B cell (primary cell): ENCODE data around the gene BRI3. TPM values are rescaled to one million over a fixed set of nuclear protein-coding genes. Genes with fewer than 3 reads are reported as not detected.

Experiments used
- ATAC-seq: fragments of 200-7000 bp; cut with Tn5 transposase; one replicate; pipeline ENCODE4 v1.10.0; 2021; ENCODE audit warnings: low read depth, mild to moderate bottlenecking, moderate number of reproducible peaks, moderate library complexity
- CTCF ChIA-PET: fragments of 350-600 bp; sonication (Branson Sonifier 250); formaldehyde crosslinking; loops from one replicate; lab custom pipeline; 2021; ENCODE audit warnings: antibody characterized with exemption, inconsistent platforms; lab: Charles Lee
- POLR2A ChIA-PET: fragments of 350-600 bp; sonication (Branson Sonifier 250); formaldehyde crosslinking; loops from one replicate; lab custom pipeline; 2021; ENCODE audit warnings: antibody characterized with exemption; lab: Charles Lee
- DNase-seq: peaks from one replicate; pipeline ENCODE4 v3.0.0; 2013
- H2AFZ ChIP-seq: 2 replicates; pipeline ENCODE4 v1.6.1; 2012; ENCODE audit warnings: mild to moderate bottlenecking, low read depth, low read length; ENCODE audit not compliant: insufficient read depth, poor library complexity, severe bottlenecking
- H3K27ac ChIP-seq, 2 donors: 1 replicate in 1 of 2; 2 replicates in 1 of 2; pipeline ENCODE4 v1.5.1; 2012 to 2013; ENCODE audit warnings: low read length in 2 of 2, mild to moderate bottlenecking in 2 of 2, moderate library complexity in 1 of 2
- H3K27me3 ChIP-seq, 4 experiments: fragments of 200-600 bp in 1 of 4; sonication (generic) in 1 of 4; replicated peaks in 1 of 4; 1 replicate in 2 of 4; 2 replicates in 2 of 4; pipeline versions ENCODE4 v1.6.1 to v1.7.0; 2013 to 2016; ENCODE audit warnings: low read length in 3 of 4, mild to moderate bottlenecking in 2 of 4, mixed read lengths in 1 of 4, moderate library complexity in 1 of 4; ENCODE audit not compliant: insufficient read depth in 4 of 4, control insufficient read depth in 3 of 4; ENCODE audit errors: control extremely low read depth in 1 of 4
- H3K36me3 ChIP-seq, 2 experiments: replicated peaks in 1 of 2; 1 replicate in 1 of 2; 2 replicates in 1 of 2; pipeline versions ENCODE4 v1.6.1 to v1.7.1; 2013; ENCODE audit warnings: low read length in 1 of 2; ENCODE audit not compliant: insufficient read depth in 2 of 2, control insufficient read depth in 1 of 2; ENCODE audit errors: control extremely low read depth in 1 of 2, extremely low read depth in 1 of 2
- H3K4me1 ChIP-seq, 2 donors: fragments of 200-600 bp in 1 of 2; sonication (generic) in 1 of 2; 1 replicate in 1 of 2; 2 replicates in 1 of 2; pipeline versions ENCODE4 v1.5.1 to v1.6.1; 2013 to 2017; ENCODE audit warnings: low read length in 2 of 2; ENCODE audit not compliant: control insufficient read depth in 2 of 2, insufficient read depth in 2 of 2
- H3K4me2 ChIP-seq: replicated peaks from 2 replicates; pipeline ENCODE3; 2012; ENCODE audit warnings: mild to moderate bottlenecking, low read depth, low read length; ENCODE audit not compliant: poor library complexity, severe bottlenecking
- H3K4me3 ChIP-seq, 5 experiments: fragments of 200-600 bp in 1 of 5; sonication (generic) in 1 of 5; 1 replicate in 3 of 5; 2 replicates in 2 of 5; pipeline versions ENCODE4 v1.5.1 to v1.7.0; 2011 to 2016; ENCODE audit warnings: low read length in 4 of 5, mild to moderate bottlenecking in 4 of 5, low read depth in 2 of 5, control low read depth in 1 of 5, moderate library complexity in 1 of 5; ENCODE audit not compliant: insufficient read depth in 1 of 5; ENCODE audit errors: control extremely low read depth in 1 of 5, extremely low read depth in 1 of 5
- H3K79me2 ChIP-seq: fragments of 200-600 bp; sonication (generic); one replicate; pipeline ENCODE4 v1.6.0; 2016; ENCODE audit warnings: low read length; ENCODE audit not compliant: control insufficient read depth, insufficient read depth
- H3K9ac ChIP-seq: fragments of 200-600 bp; sonication (generic); 2 replicates; pipeline ENCODE4 v1.6.1; 2017; ENCODE audit warnings: mild to moderate bottlenecking, low read length, moderate library complexity
- H3K9me3 ChIP-seq, 3 donors: one replicate each; pipeline versions ENCODE4 v1.6.1 to v1.7.1; 2013; ENCODE audit warnings: low read length in 2 of 3; ENCODE audit not compliant: control insufficient read depth in 2 of 3, insufficient read depth in 1 of 3; ENCODE audit errors: control extremely low read depth in 1 of 3
- H4K20me1 ChIP-seq: 2 replicates; pipeline ENCODE4 v1.6.0; 2012; ENCODE audit warnings: mild to moderate bottlenecking, low read length; ENCODE audit not compliant: insufficient read depth, control insufficient read depth, poor library complexity, severe bottlenecking
- H3K27ac Mint-ChIP-seq: one replicate; pipeline ENCODE4 v1.8.0; 2021; ENCODE audit warnings: mixed read lengths
- H3K27me3 Mint-ChIP-seq: one replicate; pipeline ENCODE4 v1.8.0; 2021; ENCODE audit warnings: mixed read lengths
- H3K4me1 Mint-ChIP-seq: one replicate; pipeline ENCODE4 v1.8.0; 2021; ENCODE audit warnings: mixed read lengths
- H3K4me3 Mint-ChIP-seq: one replicate; pipeline ENCODE4 v1.8.0; 2021; ENCODE audit warnings: mixed read lengths
- H3K9me3 Mint-ChIP-seq: one replicate; pipeline ENCODE4 v1.8.0; 2022; ENCODE audit warnings: mixed read lengths; ENCODE audit not compliant: insufficient read depth
- CTCF ChIP-seq: fragments of 200-600 bp; IDR thresholded peaks from one replicate; pipeline ENCODE4 v1.8.0; 2022; ENCODE audit warnings: antibody characterized with exemption, mild to moderate bottlenecking
- EZH2 ChIP-seq: IDR thresholded peaks from 2 replicates; pipeline ENCODE4 v1.6.1; 2012; ENCODE audit warnings: borderline replicate concordance, low read depth, mild to moderate bottlenecking, moderate library complexity, low read length; ENCODE audit not compliant: insufficient read depth, poor library complexity, severe bottlenecking
- WGBS: methylation state at CpG from one replicate; pipeline ENCODE4 v1.1.5; 2013; ENCODE audit warnings: missing lambda C conversion rate; ENCODE audit not compliant: insufficient coverage; 5-methylcytosine and 5-hydroxymethylcytosine counted together
- intact Hi-C: fragments of 100-400 bp; cut with micrococcal nuclease; formaldehyde crosslinking; loops from one replicate; pipeline ENCODE4 v1.10.0; 2022
- polyA plus RNA-seq: library from polyadenylated mRNA; depleted of rRNA; stranded (reverse); fragments of >200 nt; gene quantifications from 2 replicates; pipeline ENCODE4 v1.2.3, GENCODE V29; 2012
- total RNA-seq, 2 donors: library from RNA; stranded (reverse); fragments of 120-200 nt in 1 of 2; gene quantifications; 1 replicate in 1 of 2; 2 replicates in 1 of 2; pipeline versions ENCODE4 v1.2.3 to v1.2.4, GENCODE V29; 2013 to 2022

Gene BRI3
- total and polyA plus RNA-seq, 2 donors (not counting 1 experiment from before 2014, with no cell fraction given): 21.6 to 86.7 TPM

GRCh38 chr7:98321301-98321700, 39.8 kb downstream of the BRI3 start:
- TF ChIP-seq CTCF (no peak), EZH2 (no peak)
- H3K27me3 ChIP-seq: peaks cover 0 to 26% (median 16%) of the 10 kb centered on the region in 4 experiments
- intact Hi-C loops: no loop called here
- ChIA-PET POLR2A (no interaction called here), CTCF (no interaction called here)
- H3K9me3 Mint-ChIP-seq: no peaks in the 10 kb centered on the region
- H3K4me2 ChIP-seq: no peak overlapping the region
- DNase-seq: no peak
- no peak overlapping the region for H3K9ac ChIP-seq
- H3K4me1 ChIP-seq: peaks cover 0 to 2% of the 10 kb centered on the region in 2 donors
- H3K27ac Mint-ChIP-seq: no peak overlapping the region
- H3K4me3 ChIP-seq: no peak overlapping the region
- no peaks in the 10 kb centered on the region for H4K20me1 ChIP-seq
- no peak overlapping the region for H3K27ac ChIP-seq
- peaks cover 13% of the 10 kb centered on the region for H3K4me1 Mint-ChIP-seq
- peaks cover 0 to 4% (median 0%) of the 10 kb centered on the region in 3 donors for H3K9me3 ChIP-seq
- H3K79me2 ChIP-seq: no peaks in the 10 kb centered on the region
- 84% methylated on average over 4 of the region's 10 CpGs for WGBS
- peaks cover 46% of the 10 kb centered on the region for H3K27me3 Mint-ChIP-seq
- H2AFZ ChIP-seq: no peak overlapping the region
- ATAC-seq: no peak
- H3K4me3 Mint-ChIP-seq: no peak overlapping the region
- H3K36me3 ChIP-seq: no peaks in the 10 kb centered on the region

- no peak overlapping the region for H3K27ac ChIP-seq
- peaks cover 0 to 4% (median 0%) of the 10 kb centered on the region in 3 donors for H3K9me3 ChIP-seq
- Mint-ChIP-seq H3K27me3 (peaks cover 36% of the 10 kb centered on the region), H3K9me3 (no peaks in the 10 kb centered on the region), H3K4me3 (no peak overlapping the region), H3K27ac (no peak overlapping the region), H3K4me1 (peaks cover 3% of the 10 kb centered on the region)
- H4K20me1 ChIP-seq: no peaks in the 10 kb centered on the region
- no peak overlapping the region for H2AFZ ChIP-seq
- H3K4me1 ChIP-seq: no peaks in the 10 kb centered on the region
- TF ChIP-seq CTCF (no peak), EZH2 (no peak)
- no peak overlapping the region for H3K4me2 ChIP-seq
- H3K9ac ChIP-seq: no peak overlapping the region
- ATAC-seq (no peak), DNase-seq (no peak)
- H3K27me3 ChIP-seq: peaks cover 0 to 20% (median 8%) of the 10 kb centered on the region in 4 experiments
- intact Hi-C loops: no loop called here
- 85% methylated on average over 24 of the region's 24 CpGs for WGBS
- POLR2A ChIA-PET: no interaction called here
- CTCF ChIA-PET: no interaction called here
- no peaks in the 10 kb centered on the region for H3K36me3 ChIP-seq
- H3K79me2 ChIP-seq: no peaks in the 10 kb centered on the region
- no peak overlapping the region for H3K4me3 ChIP-seq
Measured at GRCh38 chr7:98322331-98323270, 41.1 kb downstream of the BRI3 start.
